Stimulated activated CD4-positive, alpha-beta T cell treated with anti-CD3 and anti-CD28 coated beads, Interleukin-12 subunit alpha, Interleukin-12 subunit beta, amount 100 ng/mL, for 48 hours (primary cell): ENCODE measurements around the gene EHBP1.
"Not testable (repeated sequence)": the region's sequence is repeated elsewhere in the genome, so short reads cannot be mapped to it uniquely, and the experiment has no call there.

Experiments
- DNase-seq, 3 donors: peaks; one replicate each; pipeline ENCODE4 v3.0.0-alpha.2; 2020; ENCODE audit warnings: low read depth in 2 of 3, low spot score in 1 of 3

The EHBP1 gene

DNA sequence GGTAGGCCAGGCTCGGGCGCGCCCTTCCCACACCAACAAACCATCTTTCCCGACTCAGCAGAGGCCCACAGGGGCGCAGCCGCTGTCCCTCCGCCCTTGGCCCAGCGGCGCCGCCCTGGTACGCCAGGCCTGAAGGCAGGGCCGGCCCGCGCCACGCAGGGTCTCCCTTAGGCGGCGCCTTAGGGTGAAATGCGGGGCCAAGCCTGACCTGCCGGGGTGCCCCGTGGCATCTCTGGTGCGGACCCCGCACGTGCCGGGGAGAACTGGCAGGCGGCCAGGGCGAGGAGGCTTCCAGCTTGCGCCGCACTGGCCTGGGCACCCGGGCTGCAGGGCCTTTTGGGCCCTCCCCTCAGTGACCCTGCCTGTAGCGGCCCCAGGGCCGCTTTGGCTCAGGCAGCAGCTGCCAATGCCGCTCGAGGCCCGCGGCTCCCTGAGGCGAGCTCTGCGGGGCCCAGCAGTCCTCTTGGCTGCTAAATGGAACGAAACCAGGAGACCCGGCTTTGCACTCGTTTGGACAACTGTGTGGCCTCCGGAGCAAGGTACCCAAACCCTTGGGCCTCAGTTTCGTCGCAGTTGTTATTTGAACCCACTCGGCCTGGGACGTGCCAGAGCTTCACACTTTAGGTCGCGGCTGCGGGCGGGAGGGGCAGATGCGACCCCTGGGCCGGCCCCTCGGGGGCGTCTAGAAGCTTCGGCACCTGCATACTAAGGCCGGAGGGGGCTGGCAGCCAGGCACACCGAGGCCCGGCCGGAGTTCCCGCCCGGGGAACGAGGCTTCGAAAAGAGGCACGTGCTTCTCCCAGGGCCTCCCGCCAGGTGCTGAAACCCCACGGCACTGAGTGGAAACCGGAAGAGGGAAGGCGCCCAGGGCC, 353.6 kb downstream of the EHBP1 start:
- DNase-seq: no peak

DNA sequence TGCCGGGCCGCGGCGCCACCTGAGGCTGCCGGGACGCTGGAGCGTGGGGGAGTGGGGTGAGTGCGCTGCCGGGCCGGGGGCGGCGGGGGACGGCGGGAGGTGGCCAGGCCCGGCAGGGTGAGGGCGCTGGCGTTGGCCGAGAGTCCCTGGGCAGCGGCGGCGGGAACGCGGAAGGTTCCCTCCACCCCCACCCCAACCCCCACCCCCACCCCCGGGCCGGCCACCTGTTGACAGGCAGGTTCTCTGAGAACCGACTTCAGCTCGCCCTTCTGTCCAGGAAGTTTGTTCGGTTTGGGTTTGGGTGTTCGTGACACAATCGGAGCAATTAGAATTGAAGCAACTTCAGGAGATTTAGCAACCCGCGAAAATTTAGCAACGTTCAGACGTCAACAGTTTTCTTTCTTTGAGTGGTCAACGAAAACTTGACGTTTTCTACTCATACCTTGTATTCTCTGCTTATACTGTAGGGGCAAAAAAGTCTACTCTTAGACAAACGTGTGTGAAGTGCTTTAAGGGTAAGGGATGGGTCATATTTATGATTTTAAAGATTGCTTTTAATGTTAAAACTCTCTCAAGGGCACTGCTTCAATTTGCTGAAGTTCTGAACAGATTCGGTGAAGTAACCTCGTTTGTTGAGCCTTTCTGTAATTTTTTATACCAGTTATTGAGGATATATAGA, 354.4 kb downstream of the EHBP1 start:
- DNase-seq: no peak

DNA sequence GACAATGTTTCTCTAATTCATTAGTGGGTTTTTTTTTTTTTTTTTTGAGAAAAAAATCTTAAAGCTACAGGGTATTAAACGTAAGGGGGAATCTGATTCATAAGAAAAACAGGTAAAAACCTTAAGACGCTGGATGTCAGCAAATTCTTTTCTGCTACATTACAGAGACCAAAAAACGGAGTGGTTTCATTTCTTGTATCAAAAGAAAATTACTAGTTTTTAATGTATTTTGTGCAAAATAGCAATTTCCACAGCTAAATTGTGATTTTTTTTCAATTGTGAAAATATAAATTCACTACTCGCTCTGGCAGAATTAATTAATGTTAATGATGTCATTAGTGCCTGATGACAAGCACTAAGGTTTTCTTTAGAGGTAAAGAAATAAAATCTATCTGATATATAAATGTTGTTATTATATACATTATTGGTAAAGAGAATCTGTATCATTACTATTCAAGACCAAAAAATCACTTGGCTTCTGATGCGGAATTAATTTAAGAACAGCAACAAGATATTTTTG, 355.0 kb downstream of the EHBP1 start:
- no peak for DNase-seq

- DNase-seq: no peak
These were observed 358.7 kb downstream of the EHBP1 start for GRCh38 chr2:63064197-63064596.

GRCh38 chr2:63064661-63065060, 359.1 kb downstream of the EHBP1 start:
- no peak for DNase-seq

DNA sequence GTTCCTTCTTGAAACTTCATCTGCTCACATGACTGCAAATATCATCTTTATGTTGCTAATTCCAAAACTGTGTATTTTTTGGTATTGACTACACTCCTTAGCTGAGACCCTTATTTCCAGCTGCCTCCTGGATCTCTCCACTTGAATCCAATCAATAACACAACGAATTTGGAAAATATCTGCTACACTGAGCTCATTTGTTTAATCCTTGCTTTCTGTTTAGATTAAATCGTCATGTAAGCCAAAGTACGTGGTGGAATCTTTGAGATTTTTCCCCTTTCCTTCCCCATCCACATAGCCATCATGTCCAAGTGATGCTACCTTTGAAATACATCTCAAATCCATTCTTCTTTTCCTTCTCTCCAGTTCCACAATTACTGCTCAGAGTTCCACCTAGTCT, 360.8 kb downstream of the EHBP1 start:
- no peak for DNase-seq

GRCh38 chr2:63066838-63067237, 361.3 kb downstream of the EHBP1 start:
- no peak for DNase-seq

DNA sequence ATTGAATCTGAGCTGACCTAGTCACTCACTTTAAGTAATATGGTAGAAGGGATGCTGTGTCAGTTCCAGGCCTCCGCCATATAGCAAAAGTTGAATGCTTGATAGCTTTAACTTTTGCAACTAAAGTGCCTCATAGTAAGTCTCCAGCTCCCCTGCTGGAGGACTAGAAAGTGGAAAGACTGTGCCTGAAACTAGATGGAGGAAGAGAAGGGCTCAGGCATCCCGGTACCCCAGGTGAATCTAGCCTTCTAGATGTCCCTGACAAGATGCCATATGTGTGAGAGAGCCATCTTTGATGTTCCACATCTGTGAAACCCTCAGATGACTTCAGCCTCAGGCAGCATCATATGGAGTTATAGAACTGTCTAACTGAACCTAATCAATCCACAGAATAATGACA, 366.2 kb downstream of the EHBP1 start:
- no peak for DNase-seq

- no peak for DNase-seq
These were observed 368.5 kb downstream of the EHBP1 start for GRCh38 chr2:63073994-63074393.

DNA sequence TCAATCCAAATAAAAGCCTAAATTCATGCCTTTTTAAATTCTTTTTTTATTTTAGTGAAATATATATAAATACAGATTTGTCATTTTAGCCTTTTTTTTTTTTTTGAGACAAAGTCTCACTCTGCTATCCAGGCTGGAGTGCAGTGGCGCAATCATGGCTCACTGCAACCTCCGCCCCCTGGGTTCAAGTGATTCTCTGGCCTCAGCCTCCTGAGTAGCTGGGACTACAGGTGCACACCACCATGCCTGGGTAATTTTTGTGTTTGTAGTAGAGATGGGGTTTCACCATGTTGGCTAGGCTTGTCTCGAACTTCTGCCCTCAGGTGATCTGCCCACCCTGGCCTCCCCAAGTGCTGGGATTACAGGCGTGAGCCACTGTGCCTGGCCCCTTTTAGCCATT, 368.9 kb downstream of the EHBP1 start:
- not testable (repeated sequence) for DNase-seq

DNA sequence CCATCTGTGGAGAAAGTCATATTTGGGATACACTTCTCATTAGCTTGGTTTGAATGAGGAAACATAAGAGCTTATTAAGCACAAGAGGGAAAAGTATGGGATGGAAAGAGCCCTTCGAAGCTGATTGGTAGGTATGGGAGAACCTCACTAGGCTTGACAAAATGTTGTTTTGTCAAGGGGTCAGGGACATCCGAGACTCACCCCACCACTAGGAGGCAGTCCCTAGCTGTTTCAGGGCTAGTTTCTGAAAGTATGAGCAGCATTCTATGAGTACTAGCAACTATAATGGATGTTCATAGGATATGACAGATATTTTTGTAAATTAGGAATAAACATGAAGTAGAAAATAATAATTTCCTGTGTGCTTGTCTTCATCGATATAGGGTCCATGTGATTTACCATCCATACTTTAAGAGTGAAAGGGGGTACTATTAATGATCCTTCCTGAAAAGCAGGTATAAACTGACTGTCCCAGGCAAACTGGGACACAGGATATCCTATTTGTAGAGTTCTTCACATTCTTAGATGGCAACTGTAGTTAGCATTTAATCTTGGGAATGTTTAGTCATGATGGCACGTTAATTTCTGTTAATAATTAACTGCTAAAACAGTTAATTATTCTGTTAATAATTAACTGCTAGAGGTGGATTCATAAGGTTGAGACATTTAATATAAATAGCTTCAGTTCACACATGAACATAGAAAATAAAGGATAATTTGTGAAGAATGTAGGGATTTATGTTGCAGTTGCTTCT, 373.5 kb downstream of the EHBP1 start:
- DNase-seq: no peak

GRCh38 chr2:63081404-63081803, 375.9 kb downstream of the EHBP1 start:
- no peak for DNase-seq

DNA sequence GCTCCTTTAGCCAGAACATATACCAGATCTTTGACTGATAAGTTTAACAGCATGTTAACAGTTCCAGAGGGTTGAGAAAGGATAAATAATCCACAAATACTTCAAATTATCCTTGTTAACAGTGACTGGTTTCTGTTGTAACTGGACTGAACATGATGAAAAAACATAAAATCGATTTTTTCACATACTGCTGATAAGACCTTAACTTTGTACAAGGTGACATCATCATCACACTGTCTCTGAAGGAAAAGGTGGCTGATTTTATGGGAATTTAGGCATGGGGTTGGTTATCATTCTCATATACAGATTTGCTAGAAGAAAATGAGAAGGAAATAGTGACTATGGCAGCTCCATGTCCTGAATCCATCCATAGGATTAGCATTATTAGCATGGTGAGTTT, 381.2 kb downstream of the EHBP1 start:
- DNase-seq: no peak

- DNase-seq: no peak
These were observed 386.9 kb downstream of the EHBP1 start for GRCh38 chr2:63092401-63092800.

DNA sequence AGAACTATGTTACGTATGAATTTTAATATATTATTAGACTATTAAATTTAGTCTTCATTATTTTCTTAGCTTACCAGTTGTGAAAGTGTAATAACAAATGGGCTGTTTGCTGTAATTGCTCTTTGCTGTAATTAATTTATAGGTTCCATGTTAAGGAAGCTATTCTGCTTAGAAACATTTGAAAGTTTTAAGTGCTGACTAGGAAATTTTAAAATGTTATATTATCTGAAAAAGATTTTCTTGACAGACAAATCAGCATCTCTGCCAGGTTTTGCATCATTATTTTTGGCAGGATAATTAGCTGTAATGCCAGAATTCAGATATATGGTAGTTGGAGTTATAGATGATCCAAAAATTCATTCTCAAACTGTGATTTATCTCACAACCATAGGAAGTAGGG, 387.3 kb downstream of the EHBP1 start:
- no peak for DNase-seq

DNA sequence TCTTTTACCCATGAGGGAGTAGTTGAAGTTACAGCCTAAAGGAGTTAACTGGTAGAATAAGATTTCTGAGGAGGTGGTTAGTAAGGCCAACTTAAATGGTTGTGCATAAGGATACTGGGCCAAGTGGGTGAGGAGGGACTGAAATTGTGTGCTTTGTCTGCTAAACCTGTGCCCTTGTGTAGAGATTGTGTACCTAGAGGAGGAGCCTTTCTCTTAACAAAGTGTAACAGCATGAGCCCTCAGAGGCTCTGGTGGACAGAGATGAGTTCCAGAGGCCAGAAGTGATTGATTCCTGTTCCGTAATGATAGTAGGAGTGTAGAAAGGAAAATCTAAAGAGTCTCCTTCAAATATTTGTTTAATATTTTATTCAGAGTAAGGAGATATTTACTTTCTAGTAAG, 388.0 kb downstream of the EHBP1 start:
- no peak for DNase-seq
